HepG2 (cell line): ENCODE measurements around the gene CDK8. TPM values are rescaled to one million over a fixed set of nuclear protein-coding genes. Genes with fewer than 3 reads are reported as not detected.

ENCODE experiments used
- ATAC-seq: fragments of 200-7000 bp; cut with Tn5 transposase; 3 replicates; pipeline ENCODE4 v1.9.1; 2020; ENCODE audit warnings: mild to moderate bottlenecking, moderate library complexity
- BruUV-seq: library from RNA; stranded (reverse); fragments of 400-500 nt; replicated peaks from 2 replicates; lab custom pipeline; 2021; lab: Mats Ljungman, UMichigan
- CTCF ChIA-PET: fragments of 300-600 bp; formaldehyde crosslinking; extraction: SDS; loops from one replicate; lab custom pipeline; 2021; ENCODE audit warnings: low total read pairs, inconsistent platforms, low intra/inter-chr PET ratio; lab: Yijun Ruan, JAX
- POLR2A ChIA-PET: fragments of 350-600 bp; sonication (Branson Sonifier 250); formaldehyde crosslinking; loops from one replicate; lab custom pipeline; 2020; ENCODE audit warnings: antibody characterized with exemption, inconsistent platforms; lab: Yijun Ruan, JAX
- DNase-seq: peaks from one replicate; pipeline ENCODE4 v3.0.0-alpha.2; 2015; ENCODE audit warnings: low spot score
- FAIRE-seq: peaks from 3 replicates; lab custom pipeline; 2011; peaks lifted over from hg19 to GRCh38; lab: Jason Lieb, UNC
- H2AFZ ChIP-seq: one replicate; pipeline ENCODE4 v1.6.1; 2011; ENCODE audit warnings: low read length, inconsistent platforms
- H3K27ac ChIP-seq: fragments of 300-600 bp; 3 replicates; pipeline ENCODE4 v1.8.0; 2011; ENCODE audit warnings: mixed run types, mild to moderate bottlenecking, mixed read lengths, low read length, inconsistent platforms; ENCODE audit not compliant: insufficient read depth; ENCODE audit errors: extremely low read length
- H3K27me3 ChIP-seq, 2 experiments: fragments of 200-600 bp in 1 of 2; 2 replicates in 1 of 2; 3 replicates in 1 of 2; pipeline versions ENCODE4 v1.6.0 to v1.8.0; 2011; ENCODE audit warnings: low read length in 2 of 2, mild to moderate bottlenecking in 2 of 2, moderate library complexity in 2 of 2, inconsistent platforms in 1 of 2; ENCODE audit not compliant: insufficient read depth in 2 of 2, control insufficient read depth in 1 of 2
- H3K36me3 ChIP-seq, 2 experiments: fragments of 200-600 bp in 1 of 2; replicated peaks in 1 of 2; 2 replicates in 1 of 2; 3 replicates in 1 of 2; pipeline versions ENCODE4 v1.5.1 to v1.8.0; 2011; ENCODE audit warnings: low read length in 2 of 2, inconsistent platforms in 1 of 2; ENCODE audit not compliant: insufficient read depth in 2 of 2, control insufficient read depth in 1 of 2
- H3K4me1 ChIP-seq: 2 replicates; pipeline ENCODE4 v1.5.1; 2012; ENCODE audit warnings: low read length, inconsistent platforms; ENCODE audit not compliant: insufficient read depth
- H3K4me2 ChIP-seq: 2 replicates; pipeline ENCODE4 v1.6.0; 2011; ENCODE audit warnings: low read depth, low read length, inconsistent platforms
- H3K4me3 ChIP-seq, 3 experiments: fragments of 200-600 bp in 1 of 3; sonication (generic), shearing (Covaris generic) in 1 of 3; replicated peaks in 1 of 3; 2 replicates each; pipeline ENCODE4 v1.5.1; 2011 to 2016; ENCODE audit warnings: low read length in 3 of 3, inconsistent platforms in 2 of 3, low read depth in 2 of 3, mild to moderate bottlenecking in 2 of 3, control low read depth in 1 of 3, mixed read lengths in 1 of 3; ENCODE audit not compliant: insufficient read depth in 1 of 3
- H3K79me2 ChIP-seq: one replicate; pipeline ENCODE4 v1.6.1; 2011; ENCODE audit warnings: low read length, inconsistent platforms; ENCODE audit not compliant: insufficient read depth
- H3K9ac ChIP-seq: 2 replicates; pipeline ENCODE4 v1.6.0; 2011; ENCODE audit warnings: mild to moderate bottlenecking, low read depth, low read length, inconsistent platforms; ENCODE audit not compliant: insufficient read depth
- H3K9me3 ChIP-seq: 2 replicates; pipeline ENCODE4 v1.5.1; 2012; ENCODE audit warnings: mild to moderate bottlenecking, low read length
- H4K20me1 ChIP-seq: 2 replicates; pipeline ENCODE4 v1.6.0; 2011; ENCODE audit warnings: inconsistent platforms, mild to moderate bottlenecking, low read length, moderate library complexity; ENCODE audit not compliant: insufficient read depth
- AHR ChIP-seq: IDR thresholded peaks from 2 replicates; pipeline ENCODE4 v1.6.1; 2018; ENCODE audit warnings: missing genetic modification reagents, missing compliant biosample characterization
- CENPX ChIP-seq: sonication (generic); formaldehyde crosslinking; IDR thresholded peaks from 2 replicates; pipeline ENCODE4 v1.9.0; 2021; ENCODE audit warnings: mild to moderate bottlenecking, missing genetic modification reagents, moderate library complexity
- E2F2 ChIP-seq: sonication (generic); formaldehyde crosslinking; IDR thresholded peaks from 2 replicates; pipeline ENCODE4 v1.4.0; 2020; ENCODE audit warnings: missing genetic modification reagents, borderline replicate concordance
- GPBP1L1 ChIP-seq: sonication (generic); formaldehyde crosslinking; IDR thresholded peaks from 2 replicates; pipeline ENCODE4 v1.5.0; 2020; ENCODE audit warnings: mild to moderate bottlenecking, missing genetic modification reagents
- KDM2A ChIP-seq: sonication (generic); formaldehyde crosslinking; IDR thresholded peaks from 2 replicates; pipeline ENCODE4 v1.4.0; 2020; ENCODE audit warnings: low read depth, missing genetic modification reagents, borderline replicate concordance
- MAFK ChIP-seq, 2 experiments: IDR thresholded peaks in 1 of 2; conservative IDR thresholded peaks in 1 of 2; 2 replicates each; pipeline ENCODE4 v1.6.1; 2011; ENCODE audit warnings: improper control_type of control experiment in 2 of 2, low read length in 2 of 2
- NRL ChIP-seq: sonication (generic); formaldehyde crosslinking; IDR thresholded peaks from 2 replicates; pipeline ENCODE4 v1.5.0; 2020; ENCODE audit warnings: missing genetic modification reagents, mild to moderate bottlenecking, moderate library complexity, borderline replicate concordance
- PREB ChIP-seq: sonication (generic); formaldehyde crosslinking; IDR thresholded peaks from 2 replicates; pipeline ENCODE4 v1.4.0; 2020; ENCODE audit warnings: missing genetic modification reagents
- SMC3 ChIP-seq: IDR thresholded peaks from 2 replicates; pipeline ENCODE4 v1.6.1; 2011; ENCODE audit warnings: low read length, improper control_type of control experiment
- TCF7L2 ChIP-seq: IDR thresholded peaks from 2 replicates; pipeline ENCODE4 v1.6.1; 2011; ENCODE audit warnings: mild to moderate bottlenecking, low read depth, low read length, moderate library complexity
- ZEB1 ChIP-seq: IDR thresholded peaks from 2 replicates; pipeline ENCODE4 v1.6.1; 2012; ENCODE audit warnings: mild to moderate bottlenecking, low read depth, inconsistent platforms; ENCODE audit not compliant: insufficient replicate concordance
- ZNF44 ChIP-seq: sonication (generic); formaldehyde crosslinking; IDR thresholded peaks from 2 replicates; pipeline ENCODE4 v1.5.1; 2020; ENCODE audit warnings: mild to moderate bottlenecking, missing genetic modification reagents
- ZNF550 ChIP-seq: sonication (generic); formaldehyde crosslinking; IDR thresholded peaks from 2 replicates; pipeline ENCODE4 v1.4.0; 2020; ENCODE audit warnings: mild to moderate bottlenecking, missing genetic modification reagents, borderline replicate concordance
- ZNF639 ChIP-seq: conservative IDR thresholded peaks from 2 replicates; pipeline ENCODE4 v1.6.1; 2018; ENCODE audit warnings: missing genetic modification reagents
- ZNF776 ChIP-seq: sonication (generic); formaldehyde crosslinking; IDR thresholded peaks from 2 replicates; pipeline ENCODE4 v1.4.0; 2020; ENCODE audit warnings: mild to moderate bottlenecking, missing genetic modification reagents
- WGBS: methylation state at CpG from one replicate; pipeline ENCODE4 v1.1.6; 2017; ENCODE audit warnings: low lambda C conversion rate; 5-methylcytosine and 5-hydroxymethylcytosine counted together
- in situ Hi-C: cut with HindIII; loops from 2 replicates; pipeline ENCODE4 v1.10.0; 2017; ENCODE audit warnings: low pct_unique_long_range_greater_than_20kb; ENCODE audit not compliant: extremely low pct_ligation_motif_present
- intact Hi-C: fragments of 100-400 bp; cut with micrococcal nuclease; formaldehyde crosslinking; loops from one replicate; pipeline ENCODE4 v1.10.0; 2022; ENCODE audit not compliant: unreplicated experiment
- polyA plus RNA-seq, 8 experiments: library from polyadenylated mRNA; depleted of rRNA in 3 of 8; stranded (reverse) in 7 of 8; unstranded in 1 of 8; fragments of >200 nt; fragmentation: Illumina TruSeq in 4 of 8; extraction: Trizol in 4 of 8; gene quantifications; 2 replicates each; pipeline versions ENCODE4 v1.2.1 to v1.2.3, GENCODE V29; 2011 to 2016; ENCODE audit warnings: low read depth in 4 of 8, missing spikeins in 1 of 8, mixed read lengths in 1 of 8; ENCODE audit not compliant: insufficient read depth in 1 of 8
- total RNA-seq, 5 experiments: library from RNA; depleted of rRNA; stranded (reverse); fragments of >200 nt; fragmentation: Illumina TruSeq; extraction: Trizol; gene quantifications; 2 replicates each; pipeline ENCODE4 v1.2.3, GENCODE V29; 2016; ENCODE audit warnings: low read depth in 1 of 5

The CDK8 gene
- total and polyA plus RNA-seq, 2 of the 13 experiments (the other 11 are each of a cell fraction or from before 2014, with no cell fraction given), result 15.8 to 16.4 TPM

- no peaks in the 10 kb centered on the region for H3K79me2 ChIP-seq
- TF ChIP-seq CENPX (CRISPR knock-in tag) (no peak), KDM2A (CRISPR knock-in tag) (no peak), SMC3 (no peak), MAFK (conservative IDR thresholded peaks at IDR 0.05 in 1 of 2, IDR thresholded peaks at IDR 0.05 in 1 of 2; ENCODE audit: low read length in 2 of 2) (no peak), AHR (no peak), PREB (CRISPR knock-in tag) (no peak), ZNF550 (no peak), ZNF776 (CRISPR knock-in tag) (no peak), TCF7L2 (no peak), ZNF44 (CRISPR knock-in tag) (no peak), NRL (CRISPR knock-in tag) (no peak), ZEB1 (no peak), GPBP1L1 (CRISPR knock-in tag) (no peak), ZNF639 (CRISPR knock-in tag) (no peak), E2F2 (CRISPR knock-in tag) (no peak)
- WGBS, result 0% methylated on average over 3 of the region's 3 CpGs
- no peaks in the 10 kb centered on the region for H4K20me1 ChIP-seq
- ChIA-PET CTCF (no interaction called here), POLR2A (no interaction called here)
- peaks cover 42% of the 10 kb centered on the region for H3K4me1 ChIP-seq
- intact Hi-C loops (no loop called here), in situ Hi-C loops (no loop called here)
- no peak overlapping the region for H3K4me2 ChIP-seq
- H3K27ac ChIP-seq, result no peak overlapping the region
- H3K9ac ChIP-seq, result no peak overlapping the region
- ATAC-seq (no peak; the same call in 2 of the 3 replicates), FAIRE-seq (no peak), DNase-seq (no peak)
- no TSS peak for BruUV-seq
- no peaks in the 10 kb centered on the region for H3K36me3 ChIP-seq
- peaks cover 3% of the 10 kb centered on the region for H3K9me3 ChIP-seq
- no peaks in the 10 kb centered on the region; a peak in 1 of 5 replicates for H3K27me3 ChIP-seq
- no peak overlapping the region for H2AFZ ChIP-seq
- no peak overlapping the region for H3K4me3 ChIP-seq
These were observed 6.3 kb upstream of the CDK8 start for GRCh38 chr13:26247608-26248007.
